Breast epithelium (tissue), 4 donors: ENCODE results near the gene LRRC19. TPM values are rescaled to one million over a fixed set of nuclear protein-coding genes. Genes with fewer than 3 reads are reported as not detected.

Source experiments
- DNase-seq, 2 donors: peaks; one replicate each; pipeline ENCODE4 v3.0.0-alpha.2; 2019; ENCODE audit warnings: low spot score in 2 of 2
- H3K27ac ChIP-seq, 2 donors: fragments of 200-600 bp; sonication (generic) in 1 of 2; one replicate each; pipeline ENCODE4 v1.5.1; 2016 to 2019; ENCODE audit warnings: mild to moderate bottlenecking in 1 of 2
- H3K27me3 ChIP-seq, 2 donors: fragments of 200-600 bp; sonication (generic) in 1 of 2; one replicate each; pipeline versions ENCODE4 v1.5.1 to v1.6.0; 2017 to 2019; ENCODE audit warnings: control low read depth in 1 of 2, mild to moderate bottlenecking in 1 of 2
- H3K36me3 ChIP-seq: fragments of 200-600 bp; one replicate; pipeline ENCODE4 v1.5.1; 2019
- H3K4me1 ChIP-seq, 2 donors: fragments of 200-600 bp; sonication (generic); one replicate each; pipeline ENCODE4 v1.5.1; 2016 to 2019; ENCODE audit warnings: control low read depth in 1 of 2
- H3K4me3 ChIP-seq, 3 donors: fragments of 200-600 bp; sonication (generic); 1 replicate in 2 of 3; 2 replicates in 1 of 3; pipeline ENCODE4 v1.5.1; 2016 to 2019; ENCODE audit warnings: mild to moderate bottlenecking in 3 of 3, moderate library complexity in 2 of 3
- H3K9me3 ChIP-seq, 2 donors: fragments of 200-600 bp; sonication (generic) in 1 of 2; one replicate each; pipeline ENCODE4 v1.5.1; 2016 to 2019; ENCODE audit warnings: control low read depth in 1 of 2
- POLR2A ChIP-seq: fragments of 450-650 bp; IDR thresholded peaks from one replicate; pipeline ENCODE4 v1.6.1; 2016; ENCODE audit warnings: antibody characterized with exemption, mild to moderate bottlenecking, moderate library complexity
- POLR2AphosphoS5 ChIP-seq, 3 donors: sonication (generic); formaldehyde crosslinking; IDR thresholded peaks; one replicate each; pipeline ENCODE4 v1.6.1; 2017; ENCODE audit warnings: antibody characterized with exemption in 3 of 3
- intact Hi-C: fragments of 100-400 bp; cut with DNase I; formaldehyde crosslinking; loops from one replicate; pipeline ENCODE4 v1.15.1; 2023; ENCODE audit warnings: low total_unique reads
- total RNA-seq, 3 donors: library from RNA; depleted of rRNA; stranded (reverse); fragments of >200 nt; gene quantifications; one replicate each; pipeline ENCODE4 v1.1.0, GENCODE V29; 2016
- TF ChIP-seq, protein P1 (sequence below), 3 donors: fragments of 450-650 bp; IDR thresholded peaks; one replicate each; pipeline ENCODE4 v1.5.1; 2016 to 2017; ENCODE audit warnings: antibody characterized with exemption in 3 of 3, mild to moderate bottlenecking in 3 of 3, moderate library complexity in 3 of 3

Gene LRRC19
- total RNA-seq, 3 donors from 2014 or later: 0.66 TPM; not detected in 2

GRCh38 chr9:26983340-26983739 is 22.1 kb downstream of the LRRC19 start:
- H3K36me3 ChIP-seq: no peaks in the 10 kb centered on the region
- no peaks in the 10 kb centered on the region for H3K27me3 ChIP-seq
- H3K4me3 ChIP-seq: no peak overlapping the region
- intact Hi-C loops: no loop called here
- TF ChIP-seq, protein P1, sequence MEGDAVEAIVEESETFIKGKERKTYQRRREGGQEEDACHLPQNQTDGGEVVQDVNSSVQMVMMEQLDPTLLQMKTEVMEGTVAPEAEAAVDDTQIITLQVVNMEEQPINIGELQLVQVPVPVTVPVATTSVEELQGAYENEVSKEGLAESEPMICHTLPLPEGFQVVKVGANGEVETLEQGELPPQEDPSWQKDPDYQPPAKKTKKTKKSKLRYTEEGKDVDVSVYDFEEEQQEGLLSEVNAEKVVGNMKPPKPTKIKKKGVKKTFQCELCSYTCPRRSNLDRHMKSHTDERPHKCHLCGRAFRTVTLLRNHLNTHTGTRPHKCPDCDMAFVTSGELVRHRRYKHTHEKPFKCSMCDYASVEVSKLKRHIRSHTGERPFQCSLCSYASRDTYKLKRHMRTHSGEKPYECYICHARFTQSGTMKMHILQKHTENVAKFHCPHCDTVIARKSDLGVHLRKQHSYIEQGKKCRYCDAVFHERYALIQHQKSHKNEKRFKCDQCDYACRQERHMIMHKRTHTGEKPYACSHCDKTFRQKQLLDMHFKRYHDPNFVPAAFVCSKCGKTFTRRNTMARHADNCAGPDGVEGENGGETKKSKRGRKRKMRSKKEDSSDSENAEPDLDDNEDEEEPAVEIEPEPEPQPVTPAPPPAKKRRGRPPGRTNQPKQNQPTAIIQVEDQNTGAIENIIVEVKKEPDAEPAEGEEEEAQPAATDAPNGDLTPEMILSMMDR (IDR thresholded peaks at IDR 0.05): no peak
- TF ChIP-seq POLR2AphosphoS5 (IDR thresholded peaks at IDR 0.05) (no peak), POLR2A (no peak)
- H3K9me3 ChIP-seq: no peaks in the 10 kb centered on the region
- no peak overlapping the region for H3K27ac ChIP-seq
- H3K4me1 ChIP-seq: no peaks in the 10 kb centered on the region
- DNase-seq: no peak

DNA sequence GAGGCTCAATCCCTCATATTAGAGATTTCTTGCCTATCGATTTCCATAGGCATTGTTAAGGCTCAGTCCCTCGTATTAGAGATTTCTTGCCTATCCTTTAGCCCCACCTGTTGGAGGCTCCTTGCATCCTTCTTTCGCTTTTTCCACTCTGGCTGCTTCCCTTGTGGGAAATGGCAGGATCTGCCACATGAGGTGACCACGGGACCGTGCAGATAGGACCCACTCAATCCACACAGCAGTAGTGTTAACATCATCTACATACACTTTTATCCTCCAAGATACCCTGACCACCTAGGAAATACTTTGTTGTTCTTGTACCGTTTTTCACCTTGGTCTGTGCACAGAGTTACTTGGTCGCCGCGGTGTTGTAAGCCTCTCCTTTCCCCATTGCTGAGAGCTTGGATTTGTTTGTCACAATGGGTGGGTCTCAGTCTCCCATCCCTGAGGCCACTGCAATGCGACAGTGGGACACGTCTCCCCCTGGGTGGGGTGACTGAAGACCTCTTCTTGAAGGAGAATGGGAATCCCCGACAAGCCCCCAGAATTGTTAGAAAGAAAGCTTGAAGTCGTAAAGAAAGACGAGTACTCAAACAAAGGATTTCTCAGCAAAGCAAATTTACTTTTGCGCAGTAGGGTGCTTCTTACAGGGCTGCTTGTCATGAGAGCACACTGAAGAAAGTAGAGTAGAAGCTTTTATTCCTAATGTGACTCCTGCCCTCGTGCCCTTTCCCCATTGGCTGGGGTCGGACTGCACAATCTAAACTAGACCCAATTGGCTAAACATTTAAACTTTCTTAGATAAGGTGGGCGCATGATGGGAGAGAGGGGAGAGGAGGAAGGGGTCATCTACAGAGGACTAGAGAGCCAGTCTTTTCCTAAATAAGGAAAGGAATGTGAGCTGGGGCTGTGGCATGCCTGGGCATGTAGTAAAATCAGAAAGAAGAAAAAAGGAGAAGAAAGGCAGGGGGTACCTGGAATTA is 29.5 kb downstream of the LRRC19 start:
- TF ChIP-seq, protein P1 (IDR thresholded peaks at IDR 0.05): no peak
- no peak for TF ChIP-seq POLR2A
- TF ChIP-seq POLR2AphosphoS5 (IDR thresholded peaks at IDR 0.05): no peak
- intact Hi-C loops: no loop called here

GRCh38 chr9:26974927-26975326 is 30.5 kb downstream of the LRRC19 start:
- TF ChIP-seq POLR2A: no peak
- no peak for TF ChIP-seq POLR2AphosphoS5 (IDR thresholded peaks at IDR 0.05)
- TF ChIP-seq, protein P1 (IDR thresholded peaks at IDR 0.05): no peak
- no peak overlapping the region for H3K4me3 ChIP-seq
- H3K4me1 ChIP-seq: no peaks in the 10 kb centered on the region
- no peak for DNase-seq
- H3K27ac ChIP-seq: no peak overlapping the region
- no peaks in the 10 kb centered on the region for H3K27me3 ChIP-seq
- no peaks in the 10 kb centered on the region for H3K9me3 ChIP-seq
- H3K36me3 ChIP-seq: no peaks in the 10 kb centered on the region
- intact Hi-C loops: no loop called here

More for the DNA sequence above, 29.5 kb downstream of the LRRC19 start:
- DNase-seq: no peak
- Histone ChIP-seq H3K4me1 (no peaks in the 10 kb centered on the region), H3K27me3 (no peaks in the 10 kb centered on the region), H3K9me3 (no peaks in the 10 kb centered on the region), H3K4me3 (peak overlapping the region in 1 of 3 donors; percentile 21), H3K36me3 (no peaks in the 10 kb centered on the region), H3K27ac (no peak overlapping the region)

DNA sequence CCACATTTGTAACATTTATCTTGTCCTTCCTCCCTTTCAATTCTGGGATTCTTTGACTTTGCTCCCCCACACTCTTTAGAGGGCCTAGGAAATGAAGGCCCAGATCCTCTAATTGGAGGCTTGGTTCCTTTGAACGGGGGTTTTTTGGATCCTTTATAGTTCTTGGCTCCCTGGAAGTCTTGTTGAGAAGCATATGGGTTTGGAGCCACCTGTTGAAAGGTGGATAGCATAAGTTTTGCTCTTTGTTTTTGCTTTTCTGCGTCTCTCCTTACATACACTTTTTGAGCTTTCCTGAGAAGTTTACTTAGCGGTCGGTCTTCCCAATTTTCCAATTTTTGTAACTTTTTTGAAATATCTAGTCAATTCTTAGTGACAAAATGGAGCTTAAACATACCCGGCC is 31.5 kb downstream of the LRRC19 start:
- no peak for DNase-seq
- H3K36me3 ChIP-seq: no peaks in the 10 kb centered on the region
- H3K4me1 ChIP-seq: no peaks in the 10 kb centered on the region
- no peaks in the 10 kb centered on the region for H3K27me3 ChIP-seq
- no peaks in the 10 kb centered on the region for H3K9me3 ChIP-seq
- no peak overlapping the region for H3K4me3 ChIP-seq
- intact Hi-C loops: no loop called here
- no peak overlapping the region for H3K27ac ChIP-seq
- TF ChIP-seq, protein P1 (IDR thresholded peaks at IDR 0.05): no peak
- no peak for TF ChIP-seq POLR2A
- TF ChIP-seq POLR2AphosphoS5 (IDR thresholded peaks at IDR 0.05): no peak

DNA sequence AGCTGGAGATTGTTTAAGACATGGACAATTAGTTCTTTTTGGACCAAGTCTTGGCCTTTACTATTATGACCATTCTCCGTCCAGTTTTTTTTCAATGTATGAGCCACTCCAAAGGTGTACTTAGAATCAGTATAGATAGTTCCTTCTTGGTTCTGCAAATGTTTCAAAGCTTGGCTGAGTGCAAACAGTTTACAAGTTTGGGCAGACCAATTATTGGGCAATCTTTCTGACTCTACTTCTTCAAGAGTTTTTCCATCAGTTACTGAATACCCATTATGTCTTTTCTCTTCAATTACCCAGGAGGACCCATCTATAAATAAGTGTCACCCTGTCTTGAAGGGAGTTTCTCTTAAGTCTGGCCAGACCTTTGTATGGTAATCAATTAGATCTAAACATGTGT is 33.8 kb downstream of the LRRC19 start:
- no peak overlapping the region for H3K4me3 ChIP-seq
- H3K36me3 ChIP-seq: no peaks in the 10 kb centered on the region
- no peak for DNase-seq
- H3K27me3 ChIP-seq: no peaks in the 10 kb centered on the region
- no peaks in the 10 kb centered on the region for H3K4me1 ChIP-seq
- no peak for TF ChIP-seq POLR2AphosphoS5 (IDR thresholded peaks at IDR 0.05)
- TF ChIP-seq, protein P1 (IDR thresholded peaks at IDR 0.05): no peak
- no peak for TF ChIP-seq POLR2A
- intact Hi-C loops: no loop called here
- no peaks in the 10 kb centered on the region for H3K9me3 ChIP-seq
- H3K27ac ChIP-seq: no peak overlapping the region
